CD14-positive monocyte (primary cell): Measurements from ENCODE around the gene GAST. TPM values are rescaled to one million over a fixed set of nuclear protein-coding genes. Genes with fewer than 3 reads are reported as not detected.
A peak's percentile ranks its signal among the peaks of the same experiment; 100 is the strongest.

Experiments used
- DNase-seq, 3 donors: peaks; one replicate each; pipeline ENCODE4 v3.0.0-alpha.2; 2011 to 2022
- H2AFZ ChIP-seq: 2 replicates; pipeline ENCODE4 v1.6.0; 2012; ENCODE audit warnings: mild to moderate bottlenecking, low read depth, low read length, inconsistent platforms; ENCODE audit not compliant: insufficient read depth, poor library complexity, severe bottlenecking
- H3K27ac ChIP-seq, 2 donors: 1 replicate in 1 of 2; 2 replicates in 1 of 2; pipeline ENCODE4 v1.5.1; 2012 to 2013; ENCODE audit warnings: low read length in 2 of 2, control low read depth in 1 of 2, inconsistent platforms in 1 of 2, low read depth in 1 of 2, mild to moderate bottlenecking in 1 of 2
- H3K27me3 ChIP-seq, 2 donors: one replicate each; pipeline versions ENCODE4 v1.6.0 to v1.6.1; 2011 to 2013; ENCODE audit warnings: low read length in 2 of 2; ENCODE audit not compliant: control insufficient read depth in 2 of 2, insufficient read depth in 2 of 2
- H3K36me3 ChIP-seq, 2 donors: replicated peaks in 1 of 2; 1 replicate in 1 of 2; 2 replicates in 1 of 2; pipeline versions ENCODE4 v1.5.1 to v1.6.1; 2012 to 2013; ENCODE audit warnings: low read length in 2 of 2, control low read depth in 1 of 2, inconsistent platforms in 1 of 2, mild to moderate bottlenecking in 1 of 2; ENCODE audit not compliant: insufficient read depth in 2 of 2, control insufficient read depth in 1 of 2
- H3K4me1 ChIP-seq, 2 donors: 1 replicate in 1 of 2; 2 replicates in 1 of 2; pipeline versions ENCODE4 v1.5.1 to v1.6.1; 2012 to 2013; ENCODE audit warnings: low read length in 2 of 2, control low read depth in 1 of 2, inconsistent platforms in 1 of 2, mild to moderate bottlenecking in 1 of 2, moderate library complexity in 1 of 2; ENCODE audit not compliant: insufficient read depth in 2 of 2, control insufficient read depth in 1 of 2
- H3K4me2 ChIP-seq: replicated peaks from 2 replicates; pipeline ENCODE3; 2012; ENCODE audit warnings: low read length, moderate library complexity, mild to moderate bottlenecking; ENCODE audit not compliant: poor library complexity, severe bottlenecking; ENCODE audit errors: extremely low read depth
- H3K4me3 ChIP-seq, 3 experiments: fragments of 200-600 bp in 1 of 3; sonication (generic) in 1 of 3; replicated peaks in 1 of 3; 1 replicate in 2 of 3; 2 replicates in 1 of 3; pipeline ENCODE4 v1.5.1; 2011 to 2013; ENCODE audit warnings: low read length in 3 of 3, mild to moderate bottlenecking in 3 of 3, control low read depth in 2 of 3, low read depth in 2 of 3, inconsistent platforms in 1 of 3, moderate library complexity in 1 of 3
- H3K79me2 ChIP-seq: 2 replicates; pipeline ENCODE4 v1.6.0; 2012; ENCODE audit warnings: mild to moderate bottlenecking, control low read depth, inconsistent platforms, low read length, moderate library complexity; ENCODE audit not compliant: insufficient read depth
- H3K9ac ChIP-seq: 2 replicates; pipeline ENCODE4 v1.6.0; 2017; ENCODE audit warnings: low read length, mild to moderate bottlenecking; ENCODE audit not compliant: insufficient read depth, poor library complexity, severe bottlenecking
- H3K9me3 ChIP-seq, 2 donors: replicated peaks in 1 of 2; 1 replicate in 1 of 2; 2 replicates in 1 of 2; pipeline versions ENCODE4 v1.5.1 to v1.6.1; 2012 to 2013; ENCODE audit warnings: low read length in 2 of 2, control low read depth in 1 of 2; ENCODE audit not compliant: control insufficient read depth in 1 of 2, insufficient read depth in 1 of 2
- H4K20me1 ChIP-seq: 2 replicates; pipeline ENCODE4 v1.6.0; 2012; ENCODE audit warnings: mild to moderate bottlenecking, low read length, control low read depth, moderate library complexity; ENCODE audit not compliant: insufficient read depth
- H3K27ac Mint-ChIP-seq, 7 donors: one replicate each; pipeline ENCODE4 v1.8.0; 2020; ENCODE audit warnings: mild to moderate bottlenecking in 7 of 7, mixed read lengths in 7 of 7, moderate library complexity in 6 of 7, inconsistent platforms in 2 of 7
- H3K27me3 Mint-ChIP-seq, 3 donors: one replicate each; pipeline ENCODE4 v1.8.0; 2021 to 2022; ENCODE audit warnings: low read depth in 3 of 3, mild to moderate bottlenecking in 3 of 3, mixed read lengths in 3 of 3, moderate library complexity in 3 of 3, inconsistent platforms in 1 of 3
- H3K36me3 Mint-ChIP-seq, 2 donors: one replicate each; pipeline ENCODE4 v1.8.0; 2020; ENCODE audit warnings: mixed read lengths in 2 of 2, inconsistent platforms in 1 of 2, mild to moderate bottlenecking in 1 of 2
- H3K4me1 Mint-ChIP-seq: one replicate; pipeline ENCODE4 v1.8.0; 2020; ENCODE audit warnings: mild to moderate bottlenecking, mixed read lengths
- H3K4me3 Mint-ChIP-seq, 2 donors: one replicate each; pipeline ENCODE4 v1.8.0; 2020; ENCODE audit warnings: mild to moderate bottlenecking in 2 of 2, mixed read lengths in 2 of 2, moderate library complexity in 1 of 2
- H3K9me3 Mint-ChIP-seq, 7 donors: one replicate each; pipeline ENCODE4 v1.8.0; 2020 to 2022; ENCODE audit warnings: mixed read lengths in 7 of 7, mild to moderate bottlenecking in 6 of 7, moderate library complexity in 6 of 7, inconsistent platforms in 2 of 7
- WGBS: methylation state at CpG from one replicate; pipeline ENCODE4 v1.1.5; 2013; ENCODE audit warnings: missing lambda C conversion rate; ENCODE audit not compliant: insufficient coverage; 5-methylcytosine and 5-hydroxymethylcytosine counted together
- intact Hi-C, 2 donors: fragments of 100-400 bp; cut with micrococcal nuclease; formaldehyde crosslinking; loops; one replicate each; pipeline versions ENCODE4 v1.15.0 to v1.15.1; 2023
- polyA plus RNA-seq, 3 donors: library from polyadenylated mRNA; depleted of rRNA in 1 of 3; unstranded in 2 of 3; stranded (reverse) in 1 of 3; fragments of 300-500 nt in 2 of 3; fragments of >200 nt in 1 of 3; fragmentation: Illumina TruSeq in 2 of 3; gene quantifications; 1 replicate in 2 of 3; 2 replicates in 1 of 3; pipeline ENCODE4 v1.2.3, GENCODE V29; 2012 to 2021
- TF ChIP-seq, protein P1 (sequence below): fragments of 200-600 bp; IDR thresholded peaks from one replicate; pipeline ENCODE4 v1.8.0; 2022; ENCODE audit warnings: antibody characterized with exemption, mild to moderate bottlenecking

The GAST gene
- polyA plus RNA-seq, 3 donors: not detected

DNA sequence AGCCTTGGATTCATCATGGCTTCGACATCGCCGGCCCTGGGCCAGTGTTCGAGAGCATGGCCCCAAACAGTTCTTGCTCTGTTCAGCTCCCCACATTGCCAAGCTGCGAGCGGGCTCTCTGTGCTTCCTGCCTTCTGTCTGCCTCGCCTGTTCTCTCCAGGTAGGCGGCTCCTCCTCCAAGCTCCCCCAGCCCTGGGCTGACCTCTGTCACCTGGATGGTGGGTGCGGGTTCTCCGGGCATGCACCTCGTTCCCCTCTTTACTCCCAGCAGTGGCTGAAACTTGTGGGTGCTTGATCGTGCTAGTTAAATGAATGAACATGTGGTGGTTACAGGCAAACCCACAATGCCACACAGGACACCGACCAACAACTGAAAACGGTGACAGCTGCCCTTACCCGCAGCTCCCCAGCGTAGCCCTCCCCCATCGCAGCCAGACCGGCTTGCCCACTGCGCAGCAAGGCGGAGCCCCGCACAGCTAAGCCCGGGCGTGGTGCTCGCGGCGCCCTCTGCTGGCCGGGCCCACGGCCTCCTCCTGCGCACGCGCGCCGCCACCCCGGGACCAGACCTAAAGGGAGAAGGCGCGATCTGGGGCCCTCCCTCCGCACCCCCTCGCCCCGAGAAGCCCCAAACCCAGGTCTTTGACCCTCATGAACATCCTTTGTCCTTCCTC lies 46.4 kb upstream of the GAST start:
- Mint-ChIP-seq H3K27ac (peak overlapping the region; percentile 68 to 93 (median 87)), H3K36me3 (no peaks in the 10 kb centered on the region), H3K27me3 (peaks cover 16 to 18% (median 17%) of the 10 kb centered on the region in 3 donors), H3K9me3 (peaks cover 0 to 2% (median 0%) of the 10 kb centered on the region in 7 donors), H3K4me3 (peak overlapping the region; percentile 81 to 93), H3K4me1 (peaks cover 32% of the 10 kb centered on the region)
- Histone ChIP-seq H3K27me3 (no peaks in the 10 kb centered on the region), H4K20me1 (no peaks in the 10 kb centered on the region), H2AFZ (peak overlapping the region; percentile 96), H3K79me2 (no peaks in the 10 kb centered on the region), H3K4me2 (peak overlapping the region; percentile 87), H3K36me3 (no peaks in the 10 kb centered on the region), H3K4me1 (peaks cover 33 to 36% of the 10 kb centered on the region in 2 donors), H3K9me3 (no peaks in the 10 kb centered on the region), H3K27ac (peak overlapping the region; percentile 34 to 47), H3K9ac (peak overlapping the region; percentile 56), H3K4me3 (peak overlapping the region; percentile 18 to 73 (median 45))
- DNase-seq: peak; percentile 72 to 83 (median 80)
- intact Hi-C loops: loop anchor here (5.0 to 10.0 kb wide), 3 partner anchors 171 to 848 kb away; no protein-coding TSS in a partner anchor
- 4% methylated on average over 31 of the region's 39 CpGs for WGBS
- TF ChIP-seq, protein P1, sequence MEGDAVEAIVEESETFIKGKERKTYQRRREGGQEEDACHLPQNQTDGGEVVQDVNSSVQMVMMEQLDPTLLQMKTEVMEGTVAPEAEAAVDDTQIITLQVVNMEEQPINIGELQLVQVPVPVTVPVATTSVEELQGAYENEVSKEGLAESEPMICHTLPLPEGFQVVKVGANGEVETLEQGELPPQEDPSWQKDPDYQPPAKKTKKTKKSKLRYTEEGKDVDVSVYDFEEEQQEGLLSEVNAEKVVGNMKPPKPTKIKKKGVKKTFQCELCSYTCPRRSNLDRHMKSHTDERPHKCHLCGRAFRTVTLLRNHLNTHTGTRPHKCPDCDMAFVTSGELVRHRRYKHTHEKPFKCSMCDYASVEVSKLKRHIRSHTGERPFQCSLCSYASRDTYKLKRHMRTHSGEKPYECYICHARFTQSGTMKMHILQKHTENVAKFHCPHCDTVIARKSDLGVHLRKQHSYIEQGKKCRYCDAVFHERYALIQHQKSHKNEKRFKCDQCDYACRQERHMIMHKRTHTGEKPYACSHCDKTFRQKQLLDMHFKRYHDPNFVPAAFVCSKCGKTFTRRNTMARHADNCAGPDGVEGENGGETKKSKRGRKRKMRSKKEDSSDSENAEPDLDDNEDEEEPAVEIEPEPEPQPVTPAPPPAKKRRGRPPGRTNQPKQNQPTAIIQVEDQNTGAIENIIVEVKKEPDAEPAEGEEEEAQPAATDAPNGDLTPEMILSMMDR: peak; percentile 95

DNA sequence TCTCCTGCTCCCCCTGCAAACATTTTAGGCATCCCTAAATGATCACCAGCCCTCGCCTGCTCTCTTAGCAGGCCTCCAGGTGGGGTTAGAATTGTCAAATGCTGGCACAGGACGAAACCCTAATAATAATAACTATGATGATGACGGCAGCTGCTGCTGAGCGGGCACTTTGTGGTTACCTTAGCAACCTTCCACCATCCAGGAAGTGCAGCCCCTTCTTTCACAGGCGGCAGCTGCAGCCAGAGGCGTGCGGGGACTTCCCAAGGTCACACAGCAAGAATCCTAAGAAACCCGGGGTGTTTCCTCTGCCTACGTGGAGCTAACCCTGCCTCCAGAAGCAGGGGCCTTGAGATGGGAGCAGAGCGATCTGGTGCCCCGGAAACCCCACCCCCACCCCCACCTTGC lies 45.9 kb upstream of the GAST start:
- Histone ChIP-seq H3K27ac (peak overlapping the region; percentile 34 to 47), H2AFZ (peak overlapping the region; percentile 96), H3K4me1 (peaks cover 33 to 36% of the 10 kb centered on the region in 2 donors), H3K79me2 (no peaks in the 10 kb centered on the region), H3K4me2 (peak overlapping the region; percentile 87), H3K9ac (peak overlapping the region; percentile 56), H3K9me3 (no peaks in the 10 kb centered on the region), H3K27me3 (no peaks in the 10 kb centered on the region), H3K36me3 (no peaks in the 10 kb centered on the region), H3K4me3 (peak overlapping the region; percentile 18 to 73 (median 43)), H4K20me1 (no peaks in the 10 kb centered on the region)
- intact Hi-C loops: loop anchor here (5.0 to 10.0 kb wide), 3 partner anchors 171 to 849 kb away; no protein-coding TSS in a partner anchor
- Mint-ChIP-seq H3K36me3 (no peaks in the 10 kb centered on the region), H3K27me3 (peaks cover 16 to 18% (median 17%) of the 10 kb centered on the region in 3 donors), H3K4me3 (peak overlapping the region; percentile 81 to 93), H3K27ac (peak overlapping the region; percentile 68 to 93 (median 87)), H3K9me3 (peaks cover 0 to 2% (median 0%) of the 10 kb centered on the region in 7 donors), H3K4me1 (peaks cover 32% of the 10 kb centered on the region)
- TF ChIP-seq, protein P1: peak; percentile 43
- peak; percentile 30 to 86 (median 47) for DNase-seq
- WGBS: 0% methylated on average over 8 of the region's 11 CpGs
